Renal pelvis (tissue), 4 donors: ENCODE data around the gene AHRR. TPM values are rescaled to one million over a fixed set of nuclear protein-coding genes. Genes with fewer than 3 reads are reported as not detected.

Source experiments
- DNase-seq: peaks from one replicate; pipeline ENCODE4 v3.0.0-alpha.2; 2013
- polyA plus RNA-seq, 3 donors: library from polyadenylated mRNA; unstranded; fragments of 120-200 nt; gene quantifications; one replicate each; pipeline ENCODE4 v1.2.1, GENCODE V29; 2013; ENCODE audit not compliant: insufficient read length in 3 of 3

Gene AHRR
- polyA plus RNA-seq, 3 donors = 2.4 to 3.6 (median 2.8) TPM

- DNase-seq = no peak
Observed at GRCh38 chr5:428754-429452, 107.4 kb downstream of the AHRR start.

GRCh38 chr5:429453-430188 lies 108.1 kb downstream of the AHRR start:
- DNase-seq = no peak

DNA sequence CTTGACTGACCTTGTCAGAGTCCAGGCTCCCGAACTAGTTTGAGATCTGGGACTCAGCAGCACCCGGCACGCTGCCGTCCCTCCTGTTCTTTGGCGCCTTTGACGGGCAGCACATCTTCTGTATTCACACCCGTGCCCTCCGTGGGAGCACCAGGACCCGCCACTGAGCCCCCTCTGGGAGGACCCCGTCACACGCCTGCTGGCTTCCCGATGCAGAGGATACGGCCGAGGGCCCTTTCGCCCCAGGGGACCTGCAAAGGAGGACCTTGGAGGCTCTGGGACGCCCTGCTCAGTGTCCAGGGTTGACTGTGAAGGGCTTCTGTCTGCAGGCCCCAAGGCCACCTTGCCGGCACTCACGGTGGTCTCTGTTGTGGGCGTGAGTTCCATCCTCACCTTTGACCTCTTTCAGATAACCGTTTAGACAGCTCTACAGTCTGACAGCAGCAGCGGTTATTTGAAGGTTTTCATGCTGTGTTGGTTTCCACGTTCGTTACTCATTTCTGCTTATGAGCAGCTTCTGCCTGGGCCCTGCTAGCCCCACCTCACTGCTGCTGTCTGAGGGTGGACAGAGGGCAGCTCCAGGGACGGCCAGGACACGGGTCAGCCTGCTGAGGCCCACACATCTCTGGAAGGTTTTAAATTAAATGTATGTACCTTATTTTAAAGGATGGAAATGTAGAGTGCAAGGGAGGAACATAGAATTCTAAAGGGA lies 108.9 kb downstream of the AHRR start:
- no peak for DNase-seq

DNA sequence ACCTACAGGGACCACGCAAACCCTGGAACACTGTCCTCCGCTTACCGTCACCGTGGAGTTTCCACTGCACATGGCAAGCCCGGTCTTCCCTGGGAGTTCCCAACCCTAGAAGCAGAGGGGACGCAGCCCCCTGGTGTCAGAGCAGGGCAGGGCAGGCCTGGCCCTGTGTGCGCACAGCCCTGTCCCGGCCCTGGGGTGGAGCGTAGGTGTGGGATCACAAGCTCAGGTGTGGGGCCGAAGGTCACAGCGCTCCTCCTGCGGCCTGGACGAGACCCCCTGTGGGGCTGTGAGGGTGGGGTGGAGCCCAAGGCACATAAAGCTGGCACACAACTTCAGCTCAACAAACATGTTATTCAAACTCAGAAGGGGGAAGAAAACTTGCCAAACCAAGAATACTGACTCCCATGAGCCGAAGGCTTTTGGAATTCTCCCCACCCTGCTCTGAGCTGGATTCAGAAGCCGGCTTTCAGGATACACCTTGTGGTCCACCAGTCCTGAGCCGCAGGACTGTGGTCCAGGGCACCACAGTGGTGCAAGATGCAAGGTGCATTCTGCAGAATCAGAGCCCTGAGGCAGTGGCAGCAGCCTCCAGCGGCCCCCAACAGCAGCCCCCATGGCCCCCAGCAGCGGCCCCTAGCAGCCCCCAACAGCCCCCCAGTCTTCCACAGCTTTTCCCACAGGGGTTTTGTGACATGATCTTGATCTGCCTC lies 109.6 kb downstream of the AHRR start:
- peak; percentile 35 for DNase-seq

DNA sequence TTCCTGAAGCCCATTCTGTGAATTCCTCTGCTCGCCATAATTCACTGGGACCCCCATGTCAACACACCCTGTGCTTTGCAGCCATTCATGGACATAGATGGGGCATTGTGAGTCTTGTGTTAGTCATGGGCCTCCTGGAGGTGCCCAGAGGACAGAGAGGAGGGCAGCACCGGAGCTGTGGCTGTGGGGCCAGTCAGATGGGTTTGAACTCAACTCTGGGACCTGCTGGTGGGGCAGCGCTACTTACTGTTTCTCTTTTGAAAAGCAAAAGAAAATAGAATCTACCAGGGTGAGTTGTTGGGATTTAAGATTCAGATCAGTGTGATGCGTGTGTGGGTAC lies 110.2 kb downstream of the AHRR start:
- no peak for DNase-seq

GRCh38 chr5:432201-432927 lies 110.8 kb downstream of the AHRR start:
- DNase-seq = no peak

DNA sequence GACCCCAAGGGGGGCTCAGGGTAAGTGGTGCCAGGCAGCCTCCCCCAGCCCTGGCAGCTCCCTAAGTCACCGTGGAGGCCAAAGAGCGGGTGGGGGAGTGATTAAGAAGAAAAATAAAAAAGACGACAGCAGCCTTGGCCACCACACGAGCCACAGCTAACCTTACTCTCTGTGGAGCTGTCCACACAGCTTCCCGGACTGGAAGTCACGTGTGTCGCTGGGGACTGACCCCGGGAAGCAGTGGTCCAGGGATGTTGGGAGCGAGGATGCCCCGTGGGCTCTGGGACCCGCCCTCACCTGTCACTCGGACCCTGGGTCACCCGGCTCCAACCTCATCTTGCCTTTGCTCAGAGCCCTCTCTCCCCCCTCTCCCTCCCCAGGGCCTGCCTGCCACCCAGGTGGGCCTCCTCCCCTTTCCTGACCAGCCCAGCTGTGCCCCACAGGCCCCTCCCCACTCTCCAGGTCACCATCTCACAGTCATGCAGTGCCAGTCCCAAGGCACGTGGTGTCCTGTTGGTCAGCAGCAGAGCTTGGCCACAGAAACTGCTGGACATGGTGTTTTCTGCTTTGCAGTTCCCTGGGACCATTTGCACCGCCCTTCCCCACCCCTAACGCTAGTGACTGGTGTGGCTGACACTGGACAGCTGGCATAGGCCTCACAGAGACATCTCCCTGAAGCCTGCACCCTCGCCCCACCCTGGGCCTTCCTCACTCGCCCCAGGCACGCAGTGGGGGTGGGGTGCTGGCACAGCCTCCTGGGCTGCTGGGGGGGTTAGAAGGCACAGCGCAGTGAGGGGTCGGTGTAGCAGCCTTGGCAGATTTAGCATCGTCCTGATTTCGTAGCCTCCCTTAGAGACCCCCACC lies 111.6 kb downstream of the AHRR start:
- DNase-seq = no peak

DNA sequence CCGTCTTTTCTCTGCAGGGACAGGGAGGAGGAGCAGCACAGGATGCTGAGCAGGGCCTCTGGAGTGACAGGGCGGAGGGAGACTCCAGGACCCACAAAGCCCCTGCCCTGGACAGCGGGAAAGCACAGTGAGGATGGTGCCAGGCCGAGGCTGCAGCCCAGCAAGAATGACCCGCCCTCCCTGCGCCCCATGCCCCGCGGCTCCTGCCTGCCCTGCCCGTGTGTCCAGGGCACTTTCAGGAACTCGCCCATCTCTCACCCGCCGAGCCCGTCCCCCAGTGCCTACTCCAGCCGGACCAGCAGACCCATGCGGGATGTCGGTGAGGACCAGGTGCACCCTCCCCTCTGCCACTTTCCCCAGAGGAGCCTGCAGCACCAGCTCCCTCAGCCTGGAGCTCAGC lies 112.3 kb downstream of the AHRR start:
- DNase-seq = no peak

DNA sequence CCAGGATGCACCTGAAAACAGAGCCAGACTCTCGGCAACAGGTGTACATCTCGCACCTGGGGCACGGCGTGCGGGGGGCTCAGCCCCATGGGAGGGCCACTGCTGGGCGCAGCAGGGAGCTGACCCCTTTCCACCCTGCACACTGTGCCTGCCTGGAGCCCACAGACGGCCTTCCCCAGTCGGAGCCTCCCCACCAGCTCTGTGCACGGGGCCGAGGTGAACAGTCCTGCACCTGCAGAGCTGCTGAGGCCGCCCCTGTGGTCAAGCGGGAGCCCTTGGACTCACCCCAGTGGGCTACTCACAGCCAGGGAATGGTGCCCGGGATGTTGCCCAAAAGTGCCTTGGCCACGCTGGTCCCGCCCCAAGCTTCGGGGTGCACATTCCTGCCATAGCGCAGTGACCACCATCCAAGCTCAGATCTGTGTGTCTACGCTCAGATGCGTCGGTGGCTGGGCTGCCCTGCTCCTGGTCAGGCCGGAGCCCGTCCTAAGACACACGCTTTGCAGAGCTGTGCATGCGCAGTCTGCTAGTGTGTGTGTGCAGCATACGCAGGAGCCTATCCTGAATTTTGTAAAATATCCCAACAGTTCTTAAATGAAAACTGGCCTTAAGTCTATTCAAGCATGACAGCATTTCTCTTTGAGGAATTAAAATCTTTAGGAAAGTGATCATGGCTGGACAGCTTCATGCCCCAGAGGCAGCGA lies 113.1 kb downstream of the AHRR start:
- no peak for DNase-seq

DNA sequence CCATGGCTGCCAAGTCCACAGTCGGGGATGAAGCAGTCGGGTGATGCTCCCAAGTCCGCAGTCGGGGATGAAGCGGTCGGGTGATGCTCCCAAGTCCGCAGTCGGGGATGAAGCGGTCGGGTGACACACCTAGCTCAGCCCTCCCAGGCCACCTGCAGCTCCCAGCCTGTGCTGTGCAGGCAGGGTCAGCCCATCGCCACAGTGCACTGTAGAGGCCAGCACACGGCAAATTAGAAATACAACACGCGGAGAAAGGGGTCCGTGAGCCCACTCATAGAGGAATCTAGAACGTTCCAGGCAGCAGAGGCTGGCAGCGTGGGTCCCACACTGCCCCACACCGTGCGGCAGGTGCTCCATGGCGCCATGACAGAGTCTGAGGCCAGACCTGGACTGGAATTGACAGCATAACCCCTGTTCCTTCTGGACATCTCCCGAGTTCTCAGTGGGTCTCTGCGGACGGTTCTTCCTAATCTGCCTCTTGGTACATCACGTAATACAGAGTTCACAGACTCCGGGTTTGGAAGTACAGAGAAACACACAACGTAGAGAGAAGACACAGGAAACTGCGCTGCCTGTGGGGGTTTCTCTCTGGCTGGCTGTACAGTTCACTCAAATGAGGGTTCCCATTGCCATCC lies 113.8 kb downstream of the AHRR start:
- no peak for DNase-seq

DNA sequence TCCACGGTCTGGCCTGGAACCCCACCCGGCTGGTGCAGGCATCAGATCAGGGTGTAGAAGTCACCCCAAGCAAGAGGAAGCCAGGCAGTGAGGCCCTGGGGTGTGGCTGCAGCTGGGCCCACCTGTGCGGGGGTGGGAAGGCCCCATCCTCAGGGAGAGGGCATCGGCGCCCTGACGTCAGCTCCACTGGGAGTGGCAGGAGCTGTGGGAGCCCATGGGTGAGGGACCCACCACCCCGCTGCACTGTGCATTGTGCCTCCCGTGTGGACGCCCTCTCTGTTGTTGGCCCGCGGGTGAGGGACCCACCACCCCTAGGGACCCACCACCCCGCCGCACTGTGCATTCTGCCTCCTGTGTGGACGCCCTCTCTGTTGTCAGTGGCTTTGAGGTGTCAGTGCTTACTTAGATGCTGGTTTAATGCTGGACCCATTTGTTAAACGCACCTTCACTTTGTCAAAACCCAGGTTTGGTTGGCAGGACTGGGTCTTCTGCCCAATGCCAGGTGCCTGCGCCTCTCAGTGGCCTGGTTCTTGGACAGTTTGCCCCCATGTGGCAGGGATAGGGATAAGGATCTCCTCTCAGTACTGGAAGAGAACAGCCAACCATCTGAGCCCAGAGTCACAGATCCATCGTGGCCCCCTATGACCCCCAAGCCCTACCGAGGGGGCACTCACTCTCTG lies 114.6 kb downstream of the AHRR start:
- DNase-seq = no peak

GRCh38 chr5:436641-436975 lies 115.1 kb downstream of the AHRR start:
- no peak for DNase-seq

- no peak for DNase-seq
Observed at GRCh38 chr5:437281-437771, 115.8 kb downstream of the AHRR start.

DNA sequence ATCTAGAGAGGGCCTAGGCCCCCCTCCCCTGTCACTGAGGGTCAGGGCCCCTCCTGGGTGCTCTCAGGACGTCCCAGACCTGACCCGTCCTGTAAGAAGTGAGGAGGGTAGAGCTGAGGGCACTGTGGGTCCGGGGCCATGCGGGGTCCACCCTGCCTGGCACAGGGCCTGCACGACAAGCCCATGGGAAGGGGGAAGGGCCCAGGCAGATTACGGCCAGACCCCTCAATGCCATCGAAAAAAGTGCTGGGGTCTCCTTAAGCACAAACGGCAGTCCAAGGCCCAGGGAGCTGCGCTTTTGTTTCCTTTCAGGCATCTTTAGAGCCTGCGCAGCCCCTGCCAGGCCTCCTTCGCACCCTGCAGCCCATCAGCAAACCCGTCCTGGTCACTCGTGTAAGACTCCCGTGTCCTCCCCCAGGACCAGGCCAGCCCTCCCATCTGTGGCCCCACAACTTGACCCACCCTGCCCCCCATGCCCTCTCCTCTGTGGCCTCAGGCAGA lies 117.0 kb downstream of the AHRR start:
- no peak for DNase-seq

- DNase-seq = no peak
Observed at GRCh38 chr5:439181-439580, 117.7 kb downstream of the AHRR start.

- no peak for DNase-seq
Observed at GRCh38 chr5:439636-440035, 118.1 kb downstream of the AHRR start.

GRCh38 chr5:440401-441201 lies 119.1 kb downstream of the AHRR start:
- no peak for DNase-seq

DNA sequence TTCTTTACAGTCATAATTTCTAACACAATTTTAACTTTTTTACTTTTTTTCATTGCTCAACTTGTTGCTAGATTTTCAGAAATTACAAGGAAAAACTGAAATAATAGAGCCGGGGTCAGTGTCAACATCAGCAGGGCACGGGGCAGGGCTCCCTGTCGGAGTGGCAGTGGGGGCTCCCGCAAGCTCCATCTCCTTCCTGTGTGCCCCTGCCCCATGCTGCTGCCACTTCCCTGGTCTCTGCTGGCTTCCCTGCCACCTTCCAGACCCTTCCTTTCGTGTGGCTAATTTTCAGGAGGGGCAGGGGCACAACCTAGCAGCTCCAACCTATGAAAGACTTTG lies 120.5 kb downstream of the AHRR start:
- DNase-seq = no peak
